Endothelial cell (in vitro differentiated cells): ENCODE measurements around the gene PRKAG2. TPM values are rescaled to one million over a fixed set of nuclear protein-coding genes. Genes with fewer than 3 reads are reported as not detected.
A peak's percentile ranks its signal among the peaks of the same experiment; 100 is the strongest.

Experiments used
- DNase-seq: peaks from one replicate; pipeline ENCODE4 v3.0.0; 2021; ENCODE audit warnings: low spot score
- H3K27ac Mint-ChIP-seq: one replicate; pipeline ENCODE4 v1.8.0; 2021; ENCODE audit warnings: mixed read lengths, inconsistent platforms; ENCODE audit not compliant: unreplicated experiment
- H3K27me3 Mint-ChIP-seq: one replicate; pipeline ENCODE4 v1.8.0; 2021; ENCODE audit warnings: mild to moderate bottlenecking, moderate library complexity, mixed read lengths, inconsistent platforms; ENCODE audit not compliant: unreplicated experiment
- H3K36me3 Mint-ChIP-seq: one replicate; pipeline ENCODE4 v1.8.0; 2021; ENCODE audit warnings: mild to moderate bottlenecking, low read depth, mixed read lengths, inconsistent platforms; ENCODE audit not compliant: unreplicated experiment
- H3K4me1 Mint-ChIP-seq: one replicate; pipeline ENCODE4 v1.8.0; 2021; ENCODE audit warnings: mild to moderate bottlenecking, mixed read lengths, inconsistent platforms; ENCODE audit not compliant: unreplicated experiment
- H3K4me3 Mint-ChIP-seq: one replicate; pipeline ENCODE4 v1.8.0; 2021; ENCODE audit warnings: mild to moderate bottlenecking, mixed read lengths, inconsistent platforms; ENCODE audit not compliant: unreplicated experiment
- H3K9me3 Mint-ChIP-seq: one replicate; pipeline ENCODE4 v1.8.0; 2021; ENCODE audit warnings: mixed read lengths, inconsistent platforms; ENCODE audit not compliant: unreplicated experiment
- CTCF ChIP-seq: fragments of 200-600 bp; sonication (generic); IDR thresholded peaks from one replicate; pipeline ENCODE4 v1.5.0; 2021; ENCODE audit warnings: antibody characterized with exemption; ENCODE audit not compliant: unreplicated experiment
- total RNA-seq: library from RNA; stranded (reverse); fragmentation: NEBNext Ultra II Directional; extraction: Animal tissue kit (Norgen Biotek cat#: 25700); gene quantifications from one replicate; pipeline ENCODE4 v1.2.1, GENCODE V29; 2021; ENCODE audit not compliant: unreplicated experiment

The PRKAG2 gene
- total RNA-seq, 1 donor from 2014 or later, result 16.0 TPM

GRCh38 chr7:151869455-151869854 is 7.5 kb downstream of the PRKAG2 start:
- no peak overlapping the region for H3K4me3 Mint-ChIP-seq
- no peaks in the 10 kb centered on the region for H3K9me3 Mint-ChIP-seq
- no peak overlapping the region for H3K27ac Mint-ChIP-seq
- no peaks in the 10 kb centered on the region for H3K4me1 Mint-ChIP-seq
- H3K27me3 Mint-ChIP-seq, result peaks cover 15% of the 10 kb centered on the region
- no peak for TF ChIP-seq CTCF
- no peaks in the 10 kb centered on the region for H3K36me3 Mint-ChIP-seq
- no peak for DNase-seq

DNA sequence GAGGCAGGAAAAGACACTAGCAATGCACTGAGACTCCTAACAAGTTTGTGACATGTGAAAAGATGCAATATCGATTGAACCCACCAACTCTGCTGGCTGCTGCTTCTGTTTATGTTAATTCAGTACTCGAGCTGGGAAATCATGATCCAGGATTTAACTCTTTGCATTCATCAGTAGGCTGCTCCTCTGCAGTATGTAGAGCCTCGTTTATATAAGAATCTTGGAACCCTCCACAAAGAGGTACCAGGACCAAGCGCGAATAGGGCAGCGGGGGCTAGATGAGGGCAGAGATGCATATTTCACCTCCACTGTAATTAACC is 7.8 kb downstream of the PRKAG2 start:
- Mint-ChIP-seq H3K4me3 (peak overlapping the region; percentile 31), H3K4me1 (no peaks in the 10 kb centered on the region), H3K9me3 (no peaks in the 10 kb centered on the region), H3K27ac (no peak overlapping the region), H3K36me3 (no peaks in the 10 kb centered on the region), H3K27me3 (peaks cover 17% of the 10 kb centered on the region)
- TF ChIP-seq CTCF, result no peak
- no peak for DNase-seq

GRCh38 chr7:151868396-151869108 is 8.4 kb downstream of the PRKAG2 start:
- Mint-ChIP-seq H3K27me3 (peaks cover 15% of the 10 kb centered on the region), H3K4me3 (peak overlapping the region; percentile 31), H3K27ac (no peak overlapping the region), H3K4me1 (no peaks in the 10 kb centered on the region), H3K9me3 (no peaks in the 10 kb centered on the region), H3K36me3 (no peaks in the 10 kb centered on the region)
- no peak for DNase-seq
- no peak for TF ChIP-seq CTCF

GRCh38 chr7:151867912-151868311 is 9.0 kb downstream of the PRKAG2 start:
- no peak overlapping the region for H3K27ac Mint-ChIP-seq
- H3K4me3 Mint-ChIP-seq, result no peak overlapping the region
- no peaks in the 10 kb centered on the region for H3K36me3 Mint-ChIP-seq
- no peak for DNase-seq
- TF ChIP-seq CTCF, result no peak
- no peaks in the 10 kb centered on the region for H3K9me3 Mint-ChIP-seq
- H3K27me3 Mint-ChIP-seq, result peaks cover 15% of the 10 kb centered on the region
- H3K4me1 Mint-ChIP-seq, result no peaks in the 10 kb centered on the region

- no peaks in the 10 kb centered on the region for H3K4me1 Mint-ChIP-seq
- no peak overlapping the region for H3K4me3 Mint-ChIP-seq
- H3K27me3 Mint-ChIP-seq, result peaks cover 15% of the 10 kb centered on the region
- TF ChIP-seq CTCF, result no peak
- no peaks in the 10 kb centered on the region for H3K9me3 Mint-ChIP-seq
- no peaks in the 10 kb centered on the region for H3K36me3 Mint-ChIP-seq
- no peak overlapping the region for H3K27ac Mint-ChIP-seq
- no peak for DNase-seq
Observed at GRCh38 chr7:151866761-151867655, 9.9 kb downstream of the PRKAG2 start.
